GM21786 (cell line): ENCODE measurements around the gene GRAPL.
"Not testable (repeated sequence)": the region's sequence is repeated elsewhere in the genome, so short reads cannot be mapped to it uniquely, and the experiment has no call there.

Experiments
- ATAC-seq: cut with Tn5 transposase; IDR thresholded peaks from one replicate; pipeline ENCODE4 v1.9.1; 2021; ENCODE audit not compliant: unreplicated experiment

GRAPL gene

GRCh38 chr17:19187883-19188869 lies 60.8 kb downstream of the GRAPL start:
- not testable (repeated sequence) for ATAC-seq

DNA sequence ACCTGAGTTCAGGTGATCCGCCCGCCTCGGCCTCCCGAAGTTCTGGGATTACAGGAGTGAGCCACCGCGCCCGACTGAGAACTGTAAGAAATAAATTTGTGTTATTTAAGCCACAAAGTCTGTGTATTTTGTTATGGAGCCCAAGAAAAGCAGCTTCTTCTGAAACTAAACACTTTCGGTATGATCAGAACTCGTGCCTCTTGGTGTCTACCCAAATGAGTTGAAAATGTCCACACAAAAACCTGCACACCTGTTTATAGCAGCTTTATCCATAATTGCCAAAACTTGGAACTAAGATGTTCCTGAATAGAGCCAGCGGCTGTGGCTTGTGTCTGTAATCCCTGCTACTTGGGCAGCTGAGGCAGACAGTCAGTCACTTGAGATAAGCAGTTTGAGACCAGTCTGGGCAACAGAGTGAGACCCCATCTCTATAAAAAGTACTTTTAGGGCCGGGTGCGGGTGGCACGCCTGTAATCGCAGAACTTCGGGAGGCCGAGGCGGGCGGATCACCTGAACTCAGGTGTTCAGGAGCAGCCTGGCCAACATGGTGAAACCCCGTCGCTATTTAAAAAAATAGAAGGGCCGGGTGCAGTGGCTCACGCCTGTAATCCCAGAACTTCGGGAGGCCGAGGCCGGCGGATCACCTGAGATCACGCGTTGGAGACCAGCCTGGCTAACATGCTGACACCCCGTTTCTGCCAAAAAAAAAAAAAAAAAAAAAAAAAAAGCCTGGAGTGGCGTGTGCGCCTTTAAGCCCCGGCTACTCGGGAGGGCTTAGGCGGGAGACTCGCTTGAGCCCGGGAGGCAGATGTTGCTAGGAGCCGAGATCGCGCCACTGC lies 61.7 kb downstream of the GRAPL start:
- ATAC-seq = not testable (repeated sequence)

DNA sequence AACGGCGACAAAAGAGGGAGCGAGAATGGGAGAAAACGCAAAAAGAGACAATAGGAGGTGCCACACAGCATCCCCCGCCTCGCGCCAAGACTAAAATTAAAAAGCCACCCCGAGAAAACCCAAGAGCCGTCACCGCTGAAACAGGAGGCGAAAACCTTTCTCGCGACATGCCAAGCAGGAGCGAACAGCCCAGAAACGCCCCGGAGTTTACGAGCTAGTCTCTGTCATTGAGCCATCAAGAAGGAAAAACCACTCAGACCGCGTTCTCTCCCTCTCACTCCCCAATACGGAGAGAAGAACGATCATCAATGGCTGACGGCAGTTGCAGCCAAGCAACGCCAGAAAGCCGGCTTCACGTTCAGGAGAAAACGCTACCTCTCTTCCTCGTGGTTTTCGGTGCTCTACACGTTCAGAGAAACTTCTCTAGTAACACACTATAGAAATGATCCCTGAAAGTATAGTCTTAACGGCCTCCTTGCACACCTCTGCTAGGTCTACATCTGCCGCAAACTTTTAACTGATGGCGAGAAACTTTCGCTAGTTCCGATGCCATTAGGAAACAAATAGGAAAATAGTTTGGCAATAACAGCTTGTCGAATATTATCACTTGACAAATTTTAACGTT lies 62.5 kb downstream of the GRAPL start:
- not testable (repeated sequence) for ATAC-seq

DNA sequence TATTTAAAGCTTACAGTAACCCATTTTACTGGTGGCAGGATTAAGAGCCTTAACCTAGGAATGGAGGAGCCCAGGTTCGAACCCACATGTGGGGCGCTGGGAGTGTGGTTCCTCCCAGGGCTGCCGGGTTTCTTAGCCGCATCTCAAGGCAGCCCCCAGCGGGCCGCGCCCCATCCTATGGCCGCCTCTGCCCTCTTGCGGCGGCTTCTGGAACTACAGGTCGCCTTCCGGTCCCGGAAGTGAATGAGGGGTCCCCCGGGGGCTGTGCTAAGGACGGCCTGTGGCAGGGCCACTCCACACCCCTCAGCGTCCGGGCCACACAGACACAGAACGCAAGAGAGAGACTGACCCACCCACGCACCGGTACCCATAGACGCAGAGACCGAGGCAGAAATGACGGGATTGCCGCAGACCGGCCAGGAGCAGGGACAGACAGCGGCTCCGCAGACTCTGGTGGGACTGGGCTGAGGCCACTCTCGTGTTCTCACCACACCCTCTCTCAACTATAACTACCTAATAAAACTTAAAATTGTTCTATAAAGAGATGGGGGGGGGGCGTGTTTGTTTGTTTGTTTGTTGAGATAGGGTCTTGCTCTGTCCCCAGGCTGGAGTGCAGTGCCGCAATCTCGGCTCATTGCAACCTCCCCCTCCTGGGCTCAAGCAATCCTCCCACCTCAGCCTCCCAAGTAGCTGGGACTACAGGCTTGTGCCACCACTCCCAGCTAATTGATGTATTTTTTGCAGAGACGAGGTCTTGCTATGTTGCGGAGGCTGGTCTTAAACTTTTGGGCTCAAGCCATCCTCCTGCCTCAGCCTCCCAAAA lies 69.2 kb downstream of the GRAPL start:
- ATAC-seq = peak; percentile 55

- not testable (repeated sequence) for ATAC-seq
Measured at GRCh38 chr17:19202448-19202847, 75.1 kb downstream of the GRAPL start.

- not testable (repeated sequence) for ATAC-seq
Measured at GRCh38 chr17:19203429-19203828, 76.0 kb downstream of the GRAPL start.
